ENCODE measurements around the gene DDX54.

DNA sequence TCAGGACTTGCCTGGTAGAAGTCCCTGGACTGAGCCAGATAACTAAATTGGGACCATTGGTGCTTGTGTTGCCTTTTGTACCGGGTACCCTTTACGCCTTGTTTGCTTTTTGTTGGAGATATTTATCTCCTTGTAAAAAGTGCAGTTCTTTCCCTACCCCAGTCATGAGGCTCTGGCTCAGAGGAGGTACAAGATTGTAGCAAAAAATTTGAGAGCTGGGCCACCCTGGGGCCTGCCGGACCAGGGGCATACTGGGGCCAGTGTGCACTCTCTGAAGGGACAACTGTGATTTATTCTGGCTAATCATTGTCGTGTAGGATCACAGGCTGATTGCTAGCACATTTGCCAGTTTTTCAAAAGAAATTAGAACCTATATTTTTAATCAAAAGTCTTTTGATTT is 49.2 kb upstream of the DDX54 start:
- no peak for TF ChIP-seq POLR2AphosphoS5 (IDR thresholded peaks at IDR 0.05; ENCODE audit: borderline replicate concordance, low read depth, low read length)
- TF ChIP-seq EZH2 (IDR thresholded peaks at IDR 0.05): no peak
- TF ChIP-seq FOXP2 (optimal IDR thresholded peaks at IDR 0.05; ENCODE audit: control extremely low read depth, extremely low read length, insufficient read depth): no peak

Data from SK-N-MC (cell line).